Suprapubic skin (tissue), 4 donors: ENCODE data around the gene ARF3. TPM values are rescaled to one million over a fixed set of nuclear protein-coding genes. Genes with fewer than 3 reads are reported as not detected.

ENCODE experiments used
- DNase-seq, 2 donors: peaks; one replicate each; pipeline ENCODE4 v3.0.0-alpha.2; 2019; ENCODE audit warnings: low spot score in 2 of 2
- H3K27ac ChIP-seq: fragments of 200-600 bp; sonication (generic); one replicate; pipeline ENCODE4 v1.5.1; 2019
- H3K27me3 ChIP-seq: fragments of 200-600 bp; sonication (generic); one replicate; pipeline ENCODE4 v1.5.1; 2019
- H3K36me3 ChIP-seq: fragments of 200-600 bp; sonication (generic); one replicate; pipeline ENCODE4 v1.5.1; 2019
- H3K4me1 ChIP-seq: fragments of 200-600 bp; sonication (generic); one replicate; pipeline ENCODE4 v1.5.1; 2019
- H3K4me3 ChIP-seq: fragments of 200-600 bp; sonication (generic); one replicate; pipeline ENCODE4 v1.5.1; 2019; ENCODE audit warnings: mild to moderate bottlenecking
- H3K9me3 ChIP-seq: fragments of 200-600 bp; sonication (generic); one replicate; pipeline ENCODE4 v1.5.1; 2019
- CTCF ChIP-seq, 2 donors: fragments of 200-600 bp in 1 of 2; fragments of 450-650 bp in 1 of 2; sonication (generic) in 1 of 2; IDR thresholded peaks; one replicate each; pipeline ENCODE4 v1.5.1; 2016 to 2019; ENCODE audit warnings: antibody characterized with exemption in 2 of 2, mild to moderate bottlenecking in 1 of 2, moderate library complexity in 1 of 2
- EP300 ChIP-seq: sonication (generic); formaldehyde crosslinking; IDR thresholded peaks from one replicate; pipeline ENCODE4 v1.6.1; 2017; ENCODE audit warnings: antibody characterized with exemption
- POLR2A ChIP-seq, 2 donors: fragments of 450-650 bp; IDR thresholded peaks; one replicate each; pipeline ENCODE4 v1.6.1; 2017; ENCODE audit warnings: antibody characterized with exemption in 2 of 2, mild to moderate bottlenecking in 2 of 2, moderate library complexity in 2 of 2
- POLR2AphosphoS5 ChIP-seq, 3 donors: sonication (generic); formaldehyde crosslinking; IDR thresholded peaks; one replicate each; pipeline ENCODE4 v1.6.1; 2017; ENCODE audit warnings: antibody characterized with exemption in 3 of 3
- WGBS: methylation state at CpG from one replicate; pipeline ENCODE4 v1.1.5; 2018; 5-methylcytosine and 5-hydroxymethylcytosine counted together
- total RNA-seq, 4 donors: library from RNA; depleted of rRNA; stranded (reverse); fragments of >200 nt; gene quantifications; one replicate each; pipeline ENCODE4 v1.1.0, GENCODE V29; 2016

ARF3 gene
- total RNA-seq, 4 donors from 2014 or later = 78.3 to 98.7 (median 87.7) TPM

- Histone ChIP-seq H3K4me1 (peaks cover 57% of the 10 kb centered on the region), H3K27ac (no peak overlapping the region), H3K4me3 (no peak overlapping the region), H3K9me3 (no peaks in the 10 kb centered on the region), H3K27me3 (peaks cover 73% of the 10 kb centered on the region), H3K36me3 (no peaks in the 10 kb centered on the region)
- TF ChIP-seq CTCF (IDR thresholded peaks at IDR 0.05) = no peak
- TF ChIP-seq POLR2AphosphoS5 (IDR thresholded peaks at IDR 0.05) = no peak
- no peak for TF ChIP-seq POLR2A (IDR thresholded peaks at IDR 0.05)
- TF ChIP-seq EP300 = no peak
- no peak for DNase-seq
- WGBS = 29% methylated on average over 9 of the region's 12 CpGs
Observed at GRCh38 chr12:48973531-48973930, 16.2 kb upstream of the ARF3 start.

- WGBS = 53% methylated on average over 2 of the region's 3 CpGs
- no peaks in the 10 kb centered on the region for H3K36me3 ChIP-seq
- TF ChIP-seq EP300 (no peak), POLR2A (IDR thresholded peaks at IDR 0.05) (no peak), POLR2AphosphoS5 (IDR thresholded peaks at IDR 0.05) (no peak), CTCF (IDR thresholded peaks at IDR 0.05) (no peak)
- H3K4me3 ChIP-seq = no peak overlapping the region
- H3K27me3 ChIP-seq = peaks cover 68% of the 10 kb centered on the region
- no peaks in the 10 kb centered on the region for H3K9me3 ChIP-seq
- no peak for DNase-seq
- H3K27ac ChIP-seq = no peak overlapping the region
- H3K4me1 ChIP-seq = peaks cover 52% of the 10 kb centered on the region
Observed at GRCh38 chr12:48972952-48973483, 15.7 kb upstream of the ARF3 start.

- 20% methylated on average over 12 of the region's 23 CpGs for WGBS
- no peak for DNase-seq
- no peak overlapping the region for H3K4me3 ChIP-seq
- peaks cover 49% of the 10 kb centered on the region for H3K4me1 ChIP-seq
- no peaks in the 10 kb centered on the region for H3K36me3 ChIP-seq
- H3K27me3 ChIP-seq = peaks cover 61% of the 10 kb centered on the region
- H3K27ac ChIP-seq = no peak overlapping the region
- no peaks in the 10 kb centered on the region for H3K9me3 ChIP-seq
- no peak for TF ChIP-seq CTCF (IDR thresholded peaks at IDR 0.05)
- no peak for TF ChIP-seq EP300
- TF ChIP-seq POLR2A (IDR thresholded peaks at IDR 0.05) = no peak
- TF ChIP-seq POLR2AphosphoS5 (IDR thresholded peaks at IDR 0.05) = no peak
Observed at GRCh38 chr12:48972213-48972951, 15.1 kb upstream of the ARF3 start.

GRCh38 chr12:48970702-48971334, 13.5 kb upstream of the ARF3 start:
- 29% methylated on average over 10 of the region's 10 CpGs for WGBS
- DNase-seq = no peak
- H3K27ac ChIP-seq = no peak overlapping the region
- peaks cover 49% of the 10 kb centered on the region for H3K4me1 ChIP-seq
- H3K9me3 ChIP-seq = no peaks in the 10 kb centered on the region
- TF ChIP-seq EP300 (no peak), POLR2AphosphoS5 (IDR thresholded peaks at IDR 0.05) (no peak), POLR2A (IDR thresholded peaks at IDR 0.05) (no peak), CTCF (IDR thresholded peaks at IDR 0.05) (no peak)
- H3K4me3 ChIP-seq = peak overlapping the region; percentile 45
- H3K27me3 ChIP-seq = peaks cover 52% of the 10 kb centered on the region
- H3K36me3 ChIP-seq = no peaks in the 10 kb centered on the region
